Measurements from ENCODE around the gene MOSPD3. TPM values are rescaled to one million over a fixed set of nuclear protein-coding genes. Genes with fewer than 3 reads are reported as not detected.
A peak's percentile ranks its signal among the peaks of the same experiment; 100 is the strongest.

The MOSPD3 gene
- total RNA-seq, 1 donor from 2014 or later: 3.0 TPM

GRCh38 chr7:100583132-100584053, 28.9 kb upstream of the MOSPD3 start:
- peak overlapping the region; percentile 98 for H3K4me3 Mint-ChIP-seq
- H3K4me2 ChIP-seq: peak overlapping the region; percentile 90
- no peak overlapping the region for H3K9ac ChIP-seq

GRCh38 chr7:100584054-100584682, 28.2 kb upstream of the MOSPD3 start:
- H3K27me3 ChIP-seq: no peaks in the 10 kb centered on the region
- no peak overlapping the region for H3K9ac ChIP-seq
- Mint-ChIP-seq H3K27me3 (ENCODE audit: insufficient read depth, low read depth) (peaks cover 8% of the 10 kb centered on the region), H3K36me3 (no peaks in the 10 kb centered on the region), H3K27ac (peak overlapping the region; percentile 62), H3K4me3 (peak overlapping the region; percentile 98), H3K9me3 (no peaks in the 10 kb centered on the region), H3K4me1 (peaks cover 30% of the 10 kb centered on the region)
- TF ChIP-seq CTCF (IDR thresholded peaks at IDR 0.05) (no peak), EZH2phosphoT487 (IDR thresholded peaks at IDR 0.05) (no peak), EZH2 (IDR thresholded peaks at IDR 0.05) (no peak)
- peaks cover 16% of the 10 kb centered on the region for H3K79me2 ChIP-seq (ENCODE audit: low read depth)
- H3K27ac ChIP-seq: no peak overlapping the region
- H3K36me3 ChIP-seq: no peaks in the 10 kb centered on the region
- H3K4me2 ChIP-seq: peak overlapping the region; percentile 90
- peaks cover 25% of the 10 kb centered on the region for H3K4me1 ChIP-seq
- peaks cover 34% of the 10 kb centered on the region for H4K20me1 ChIP-seq (ENCODE audit: low read depth)
- H2AFZ ChIP-seq (replicated peaks): no peak overlapping the region
- no peaks in the 10 kb centered on the region for H3K9me3 ChIP-seq (ENCODE audit: low read depth)
- H3F3A ChIP-seq (ENCODE audit: low read depth): peaks cover 34% of the 10 kb centered on the region
- peak; percentile 28 for DNase-seq (ENCODE audit: low spot score)
- peak overlapping the region; percentile 75 for H3K4me3 ChIP-seq

More at GRCh38 chr7:100583132-100584053, 28.9 kb upstream of the MOSPD3 start:
- no peaks in the 10 kb centered on the region for H3K9me3 Mint-ChIP-seq
- DNase-seq (ENCODE audit: low spot score): no peak
- H3K4me1 Mint-ChIP-seq: peaks cover 26% of the 10 kb centered on the region
- Histone ChIP-seq H3K79me2 (ENCODE audit: low read depth) (peaks cover 16% of the 10 kb centered on the region), H3K4me1 (peaks cover 22% of the 10 kb centered on the region), H3K9me3 (ENCODE audit: low read depth) (no peaks in the 10 kb centered on the region), H3K4me3 (no peak overlapping the region), H2AFZ (replicated peaks) (no peak overlapping the region), H3F3A (ENCODE audit: low read depth) (peaks cover 26% of the 10 kb centered on the region), H3K27me3 (no peaks in the 10 kb centered on the region), H4K20me1 (ENCODE audit: low read depth) (peaks cover 34% of the 10 kb centered on the region), H3K36me3 (no peaks in the 10 kb centered on the region), H3K27ac (no peak overlapping the region)
- H3K27me3 Mint-ChIP-seq (ENCODE audit: insufficient read depth, low read depth): peaks cover 7% of the 10 kb centered on the region
- no peaks in the 10 kb centered on the region for H3K36me3 Mint-ChIP-seq
- H3K27ac Mint-ChIP-seq: peak overlapping the region; percentile 62
- TF ChIP-seq EZH2phosphoT487 (IDR thresholded peaks at IDR 0.05) (no peak), EZH2 (IDR thresholded peaks at IDR 0.05) (no peak), CTCF (IDR thresholded peaks at IDR 0.05) (no peak)

- H3K36me3 Mint-ChIP-seq: no peaks in the 10 kb centered on the region
These were observed 27.4 kb upstream of the MOSPD3 start for GRCh38 chr7:100584683-100585510.

More at GRCh38 chr7:100584683-100585510, 27.4 kb upstream of the MOSPD3 start:
- H3K27ac ChIP-seq: peak overlapping the region; percentile 90
- H3K27me3 Mint-ChIP-seq (ENCODE audit: insufficient read depth, low read depth): peaks cover 8% of the 10 kb centered on the region
- H3K4me3 Mint-ChIP-seq: peak overlapping the region; percentile 98
- peaks cover 38% of the 10 kb centered on the region for H3F3A ChIP-seq (ENCODE audit: low read depth)
- no peaks in the 10 kb centered on the region for H3K9me3 ChIP-seq (ENCODE audit: low read depth)
- H2AFZ ChIP-seq (replicated peaks): no peak overlapping the region
- TF ChIP-seq EZH2phosphoT487 (IDR thresholded peaks at IDR 0.05) (no peak), EZH2 (IDR thresholded peaks at IDR 0.05) (no peak), CTCF (IDR thresholded peaks at IDR 0.05) (no peak)
- peaks cover 16% of the 10 kb centered on the region for H3K79me2 ChIP-seq (ENCODE audit: low read depth)
- H3K27ac Mint-ChIP-seq: peak overlapping the region; percentile 87
- H3K4me1 ChIP-seq: peaks cover 32% of the 10 kb centered on the region
- peaks cover 34% of the 10 kb centered on the region for H4K20me1 ChIP-seq (ENCODE audit: low read depth)
- peak overlapping the region; percentile 90 for H3K4me2 ChIP-seq
- DNase-seq (ENCODE audit: low spot score): peak; percentile 91
- no peaks in the 10 kb centered on the region for H3K27me3 ChIP-seq
- peak overlapping the region; percentile 53 for H3K9ac ChIP-seq
- no peaks in the 10 kb centered on the region for H3K9me3 Mint-ChIP-seq
- peaks cover 37% of the 10 kb centered on the region for H3K4me1 Mint-ChIP-seq
- no peaks in the 10 kb centered on the region for H3K36me3 ChIP-seq
- peak overlapping the region; percentile 75 for H3K4me3 ChIP-seq
